Stimulated activated CD8-positive, alpha-beta memory T cell treated with anti-CD3 and anti-CD28 coated beads, Interleukin-7, amount 100 ng/mL, for 4 hours (primary cell): ENCODE data around the gene SOX5.

Experiments used
- DNase-seq, 2 donors: peaks; one replicate each; pipeline ENCODE4 v3.0.0-alpha.2; 2020; ENCODE audit warnings: low read depth in 2 of 2

SOX5 gene

DNA sequence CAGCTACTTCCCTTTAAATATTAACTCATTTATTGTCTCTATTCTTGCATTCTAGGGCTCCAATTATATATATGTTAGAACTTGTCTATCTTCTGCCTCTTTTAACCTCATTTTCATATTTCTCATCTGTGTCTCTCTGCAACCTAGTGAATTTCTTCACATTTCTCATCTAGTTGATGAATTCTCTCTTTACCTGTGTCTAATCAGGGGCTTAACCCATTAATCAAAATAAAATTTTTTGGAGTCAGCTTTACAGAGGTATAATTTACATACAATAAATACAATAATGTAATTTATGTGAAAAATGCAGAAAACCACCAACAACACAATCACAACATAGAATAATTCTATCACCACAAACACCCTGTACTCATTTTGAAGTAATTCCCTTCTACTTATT lies 255.2 kb downstream of the SOX5 start:
- no peak for DNase-seq

DNA sequence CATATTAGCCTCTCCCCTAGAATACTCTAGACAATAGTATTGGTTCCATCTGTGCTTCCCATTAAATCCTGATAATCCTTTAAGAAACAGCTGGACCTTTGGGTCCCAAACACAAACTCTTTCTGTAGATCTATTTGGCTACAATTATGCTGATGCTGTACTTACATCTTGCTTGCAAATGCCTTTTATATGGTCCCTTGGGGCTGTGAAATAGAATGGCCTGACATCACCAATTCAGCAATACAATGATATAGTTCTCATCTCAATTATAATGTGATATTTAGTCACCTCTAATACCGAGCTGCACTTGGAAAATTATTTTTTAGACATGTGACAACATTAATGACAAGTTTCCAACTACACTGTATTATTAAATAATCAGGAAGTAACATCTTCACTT lies 261.5 kb downstream of the SOX5 start:
- no peak for DNase-seq

DNA sequence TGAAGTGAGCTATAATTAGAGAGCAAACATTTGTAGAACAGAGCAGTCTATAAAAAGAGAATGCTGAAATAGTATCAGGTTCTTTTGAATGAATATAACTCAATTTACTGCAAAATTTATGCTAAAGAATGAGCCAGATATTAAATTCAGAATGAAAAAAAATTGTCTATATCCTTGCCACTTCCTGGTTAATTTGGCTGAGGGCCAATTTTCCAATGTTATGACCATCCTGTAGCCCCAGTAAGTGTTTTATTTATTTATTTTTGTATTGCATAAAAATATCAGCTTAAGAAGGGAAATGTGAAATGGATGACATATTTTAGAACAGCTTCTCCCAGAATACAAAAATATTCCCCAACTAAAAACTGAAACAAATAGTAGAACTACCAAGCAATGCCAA lies 263.4 kb downstream of the SOX5 start:
- DNase-seq: no peak

DNA sequence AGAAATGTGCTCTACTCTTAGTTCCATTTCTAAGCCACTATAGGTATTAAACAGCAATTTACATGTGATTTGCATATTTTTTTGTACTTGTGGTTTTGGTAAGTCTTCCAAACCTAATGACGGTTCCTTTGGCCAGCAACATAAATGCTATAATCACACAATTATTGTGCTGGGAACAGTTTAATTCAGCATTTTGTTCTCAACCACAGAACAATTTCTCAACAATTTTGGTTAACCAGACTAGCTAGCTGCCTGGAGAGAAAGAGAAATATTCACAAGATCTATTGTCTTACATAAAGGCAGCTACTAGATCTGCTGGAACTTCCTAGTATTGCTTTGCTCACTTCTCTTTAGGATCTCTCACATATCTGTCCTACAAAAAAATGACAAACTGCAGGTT lies 265.3 kb downstream of the SOX5 start:
- no peak for DNase-seq

DNA sequence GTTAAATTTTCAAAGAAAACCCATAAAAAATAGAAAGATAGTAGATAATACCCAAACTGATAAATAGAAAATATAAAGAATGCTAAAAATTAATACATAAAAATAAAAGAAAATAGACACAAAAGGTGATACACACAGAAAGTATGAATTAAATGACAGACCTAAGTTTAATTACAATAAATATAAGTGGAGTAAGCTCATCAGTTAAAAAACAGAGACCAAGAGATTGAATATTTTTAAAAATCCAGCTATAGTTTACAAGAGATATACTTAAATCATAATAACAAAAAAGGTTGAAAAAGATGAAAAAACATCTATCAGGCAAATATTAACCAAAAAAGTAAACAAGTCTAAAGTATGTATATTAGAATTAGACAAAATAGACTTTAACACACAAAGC lies 268.2 kb downstream of the SOX5 start:
- no peak for DNase-seq

DNA sequence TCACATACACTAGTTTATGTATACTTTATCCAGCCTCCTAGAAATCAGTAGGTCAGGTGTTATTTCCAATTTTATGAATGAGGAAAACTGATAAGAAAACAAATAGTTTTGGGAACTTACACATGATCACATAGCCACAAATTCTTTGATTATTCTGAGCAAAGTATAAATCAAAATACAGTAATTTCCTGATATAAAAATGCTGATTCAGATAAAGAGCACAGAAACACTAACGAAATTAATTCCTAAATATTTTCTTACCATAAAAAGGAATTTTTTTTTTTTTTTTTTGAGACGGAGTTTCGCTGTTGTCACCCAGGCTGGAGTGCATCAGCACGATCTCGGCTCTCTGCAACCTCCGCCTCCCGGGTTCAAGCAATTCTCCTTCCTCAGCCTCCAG lies 275.4 kb downstream of the SOX5 start:
- no peak for DNase-seq

DNA sequence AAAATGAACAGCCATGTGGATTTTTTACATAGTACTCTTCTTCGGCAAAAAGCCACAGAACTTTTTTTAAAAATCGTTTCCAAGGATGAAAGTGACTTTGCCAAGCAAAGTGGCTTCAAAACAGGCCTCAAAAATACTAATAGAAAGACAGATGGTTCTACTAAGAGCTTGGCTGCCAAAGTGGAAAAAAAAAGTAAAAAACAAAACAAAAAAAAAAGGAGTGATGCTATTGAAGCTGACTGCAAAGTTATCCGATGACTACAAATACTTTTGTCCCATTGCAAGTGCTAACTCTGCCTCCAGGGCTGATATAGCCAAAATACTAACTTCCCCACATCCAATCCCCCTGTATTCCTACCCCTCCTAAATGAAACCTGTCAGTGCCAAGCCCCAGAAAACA lies 277.6 kb downstream of the SOX5 start:
- DNase-seq: no peak

DNA sequence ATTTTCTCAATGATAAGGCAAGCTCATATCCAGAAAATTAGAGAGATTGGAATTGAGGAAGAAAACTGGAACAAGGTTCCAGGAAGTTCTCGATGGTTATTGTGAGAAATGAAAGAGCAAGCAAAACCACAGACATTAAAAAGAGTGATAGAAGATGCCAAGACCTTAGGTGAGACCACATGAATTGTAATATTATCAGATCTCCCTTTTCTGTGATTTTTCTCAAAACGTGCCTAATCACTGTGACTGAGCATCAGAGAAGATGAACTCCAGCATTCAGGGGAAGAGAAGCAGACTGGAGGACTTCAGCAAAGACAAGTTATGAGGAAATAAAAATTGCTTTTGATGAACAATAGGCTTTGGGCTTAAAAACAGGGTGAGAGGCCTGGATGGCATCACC lies 278.8 kb downstream of the SOX5 start:
- no peak for DNase-seq

DNA sequence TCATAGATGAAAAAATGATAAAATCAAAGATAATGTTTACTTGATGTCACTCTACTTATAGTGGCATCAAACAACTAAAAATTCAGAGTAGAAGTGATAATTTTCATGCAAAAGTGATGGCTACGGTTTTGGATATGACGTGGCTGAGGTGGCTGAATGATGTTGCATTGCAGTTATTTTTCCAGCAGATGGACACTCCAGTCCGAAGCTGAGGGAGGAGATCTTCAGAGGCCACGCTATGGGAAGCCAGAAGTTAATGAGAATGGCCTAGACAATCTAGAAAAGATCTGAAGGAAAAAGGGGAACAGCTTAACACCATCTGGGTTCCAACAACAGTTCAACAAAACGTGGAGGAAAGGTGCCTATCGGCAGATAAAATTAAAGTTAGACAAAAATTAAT lies 279.8 kb downstream of the SOX5 start:
- no peak for DNase-seq

DNA sequence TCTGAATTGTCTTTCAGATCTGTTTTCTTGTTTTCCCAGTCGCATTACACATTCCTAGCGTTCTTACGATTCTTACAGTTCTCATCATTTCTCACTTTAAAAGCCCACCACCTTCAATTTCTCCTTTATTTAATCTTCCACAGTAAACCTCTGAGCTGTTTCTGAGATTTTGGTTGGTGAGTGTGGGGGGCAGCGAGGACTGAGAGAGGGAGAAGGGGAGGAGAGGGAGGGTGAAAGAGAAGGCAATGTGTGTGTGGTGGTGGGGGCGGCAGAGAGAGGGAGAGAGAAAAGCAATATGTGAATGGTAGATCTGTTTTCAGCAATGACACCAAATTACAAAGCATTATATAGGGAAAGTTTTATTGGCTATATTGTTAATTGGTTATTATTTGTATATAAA lies 282.6 kb downstream of the SOX5 start:
- DNase-seq: no peak

DNA sequence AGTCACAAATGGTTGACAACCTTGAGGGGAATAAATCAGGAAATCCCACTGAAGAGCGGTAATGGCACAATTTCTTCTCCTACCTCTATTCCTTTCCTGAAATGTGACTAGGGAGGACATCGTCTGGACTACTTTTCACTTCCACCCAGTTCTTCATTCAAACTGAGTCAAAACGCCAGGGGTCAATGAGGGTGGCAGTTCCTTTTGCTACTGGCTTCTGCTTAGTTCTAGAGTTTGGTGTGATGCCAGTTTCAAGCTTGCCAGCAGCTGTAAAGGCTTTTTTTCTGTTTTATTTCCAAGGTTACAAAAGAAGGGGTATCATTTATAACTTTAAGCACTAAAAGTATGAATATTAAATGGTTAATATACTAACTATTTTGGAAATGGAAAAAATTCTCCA lies 286.5 kb downstream of the SOX5 start:
- no peak for DNase-seq

DNA sequence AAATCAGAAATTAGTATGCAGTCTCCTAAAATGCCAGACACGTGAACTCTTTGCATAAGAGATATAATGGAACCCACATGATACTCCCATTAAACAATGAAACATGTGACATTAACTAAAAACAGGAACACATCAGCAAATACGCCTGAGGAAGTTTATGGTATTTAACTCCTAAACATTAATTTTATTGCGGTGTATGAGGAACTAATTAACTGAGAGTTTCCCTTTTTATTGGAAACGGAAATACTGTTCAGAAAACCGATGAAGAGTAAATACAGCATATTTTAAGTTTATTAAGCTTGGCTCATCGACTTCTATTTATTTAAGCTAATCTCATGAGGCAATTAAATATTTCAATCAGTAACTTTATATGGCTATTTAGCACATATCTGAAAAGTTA lies 290.3 kb downstream of the SOX5 start:
- DNase-seq: no peak

DNA sequence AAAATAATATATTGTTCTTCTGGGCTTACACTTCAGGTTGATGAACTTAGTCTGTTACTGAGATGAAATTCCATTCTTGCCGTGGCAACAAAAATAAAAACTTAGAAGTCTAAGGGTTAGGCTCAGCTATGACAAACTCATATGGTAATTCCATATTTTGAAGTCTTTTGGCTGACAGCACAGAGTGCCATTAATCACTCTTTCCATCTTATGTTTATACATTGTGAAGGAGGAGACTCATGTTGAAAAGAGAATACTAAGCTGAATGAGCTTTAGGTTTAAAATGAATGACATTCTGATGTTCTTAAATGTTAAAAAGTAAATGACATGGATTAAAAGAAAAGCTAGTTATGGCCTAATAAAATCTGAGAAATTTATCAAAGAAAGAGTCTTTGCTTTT lies 291.9 kb downstream of the SOX5 start:
- no peak for DNase-seq

DNA sequence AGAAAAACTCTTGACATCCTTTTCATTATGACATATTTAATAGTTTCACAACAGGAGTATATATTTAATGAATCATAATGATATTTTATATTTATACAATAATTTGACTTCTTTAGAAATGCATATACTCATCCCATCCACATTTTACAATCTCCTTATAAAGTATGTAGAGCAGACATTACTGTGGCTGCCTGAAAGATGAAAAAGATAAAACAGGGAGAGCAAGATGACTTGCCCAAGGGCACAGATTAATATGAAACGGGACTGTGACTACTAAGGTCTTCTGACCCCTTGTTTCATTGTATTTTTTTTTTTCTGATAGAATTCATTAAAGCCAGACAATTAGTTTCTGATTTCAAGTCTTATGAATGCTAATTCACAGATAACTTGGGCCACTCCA lies 293.6 kb downstream of the SOX5 start:
- no peak for DNase-seq

DNA sequence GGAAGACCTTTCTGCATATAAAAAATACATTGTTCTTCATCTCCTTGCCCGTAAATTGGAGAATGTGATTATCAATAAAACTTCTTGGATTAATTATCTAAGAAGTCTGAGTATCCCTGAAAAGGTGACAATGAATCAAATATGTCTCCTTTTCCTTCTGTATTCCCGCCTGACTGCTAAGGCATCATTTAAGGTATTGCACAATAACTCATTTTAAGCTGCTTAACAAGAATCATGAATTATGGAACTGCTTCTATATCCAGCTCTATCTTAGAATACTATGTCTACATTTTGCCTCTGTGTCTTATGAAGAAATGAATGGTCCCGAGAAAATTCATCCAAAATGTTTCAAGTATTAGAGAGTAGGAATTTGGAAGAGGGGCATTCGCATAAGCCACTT lies 294.4 kb downstream of the SOX5 start:
- no peak for DNase-seq

DNA sequence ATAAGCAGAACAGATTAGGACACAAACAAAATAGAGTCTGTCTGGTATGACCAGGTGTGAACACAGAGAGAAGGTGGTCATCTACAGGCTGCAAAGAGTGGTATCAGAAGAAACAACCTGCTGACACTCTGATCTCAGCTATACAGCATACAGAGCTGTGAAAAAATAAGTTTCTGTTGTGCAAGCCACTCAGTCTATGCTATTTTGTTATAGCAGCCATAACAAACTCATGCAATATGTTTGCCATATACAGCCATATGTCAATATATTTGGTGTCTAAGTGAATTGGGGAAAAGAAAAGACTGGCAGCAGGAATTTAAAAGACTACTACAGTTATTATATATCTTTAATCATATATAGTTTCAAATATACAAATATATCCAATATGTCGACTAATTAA lies 300.9 kb downstream of the SOX5 start:
- DNase-seq: no peak

DNA sequence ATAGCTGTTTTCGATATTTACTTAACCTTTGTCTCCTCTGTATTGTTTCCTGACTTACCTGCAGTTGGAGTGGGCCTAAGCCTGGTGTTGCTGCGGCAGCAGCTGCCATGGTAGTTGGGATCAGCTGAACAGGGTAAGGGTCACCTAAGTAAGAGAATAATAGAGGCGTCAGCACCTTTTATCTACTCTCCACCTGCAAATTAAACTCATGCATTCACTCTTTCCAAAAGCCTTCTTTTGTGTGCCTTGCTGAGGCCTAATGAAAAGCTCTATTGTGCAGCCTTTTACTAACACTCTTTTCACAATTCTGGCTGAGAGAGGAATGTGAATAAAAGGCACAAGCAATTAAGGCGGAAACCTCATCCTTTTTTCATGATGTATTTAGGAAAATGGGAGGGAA lies 308.7 kb downstream of the SOX5 start:
- no peak for DNase-seq

DNA sequence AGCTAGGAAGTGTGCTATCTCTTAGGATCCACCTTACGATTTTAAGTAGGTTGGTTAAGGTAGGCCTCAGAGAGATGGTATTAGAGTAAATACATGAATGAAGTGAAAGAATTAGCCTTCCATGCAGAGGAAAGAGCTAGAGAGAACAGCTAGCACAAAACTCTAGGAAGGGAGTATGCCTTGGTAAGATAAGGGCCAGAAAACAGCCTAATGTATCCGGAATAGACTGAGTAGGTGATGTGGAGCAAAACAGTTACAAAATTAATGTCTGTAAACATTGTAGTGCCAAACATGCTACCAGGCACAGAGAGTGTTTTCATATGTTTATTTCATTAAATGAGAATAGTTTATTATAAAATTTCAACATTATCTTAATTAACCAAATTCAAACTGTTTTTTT lies 315.1 kb downstream of the SOX5 start:
- no peak for DNase-seq

DNA sequence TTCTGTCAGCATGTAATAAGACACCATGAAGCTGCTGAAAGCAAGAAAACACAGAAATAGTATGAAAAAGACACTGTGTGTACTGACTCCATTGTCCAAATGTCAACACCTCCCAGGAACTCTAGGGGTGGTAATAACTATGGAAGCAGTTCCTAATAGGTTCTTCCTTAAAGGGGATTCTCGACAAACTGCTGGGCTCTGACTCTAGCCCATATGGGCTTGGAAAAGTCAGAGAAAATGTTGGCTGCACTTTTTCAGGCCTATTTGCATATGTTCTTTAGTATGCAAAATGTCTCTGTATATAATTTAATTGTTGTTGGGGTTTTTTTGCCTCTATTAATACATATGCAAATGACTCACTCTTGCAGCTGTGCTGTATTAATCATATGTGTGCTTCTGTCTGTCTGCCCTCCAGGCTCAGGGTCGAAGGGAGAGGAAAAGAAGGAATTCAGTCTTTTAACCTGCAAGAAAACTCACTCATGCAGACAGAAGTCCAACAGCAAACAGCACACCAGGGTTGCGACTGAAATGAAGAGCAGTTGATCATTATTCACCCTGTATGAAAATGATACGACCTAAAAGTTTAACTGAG lies 317.6 kb downstream of the SOX5 start:
- DNase-seq: no peak

DNA sequence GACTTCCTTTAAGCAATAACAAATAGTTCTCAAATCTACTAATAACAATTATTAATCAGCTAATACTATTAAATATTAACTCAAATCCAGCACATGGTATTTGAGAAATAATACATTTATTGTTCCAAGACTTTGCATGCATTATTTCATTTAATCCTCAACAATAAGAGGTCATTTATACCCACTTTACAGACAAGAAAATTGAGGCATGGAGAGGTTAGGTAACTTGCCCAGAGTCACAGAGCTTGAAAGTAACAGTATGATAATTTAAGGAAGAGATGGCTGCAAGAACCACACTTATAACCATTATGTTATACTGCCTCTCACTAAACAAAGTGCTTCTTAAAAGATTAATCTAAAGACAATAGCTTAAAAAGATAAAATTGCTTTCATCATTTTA lies 318.9 kb downstream of the SOX5 start:
- DNase-seq: no peak

DNA sequence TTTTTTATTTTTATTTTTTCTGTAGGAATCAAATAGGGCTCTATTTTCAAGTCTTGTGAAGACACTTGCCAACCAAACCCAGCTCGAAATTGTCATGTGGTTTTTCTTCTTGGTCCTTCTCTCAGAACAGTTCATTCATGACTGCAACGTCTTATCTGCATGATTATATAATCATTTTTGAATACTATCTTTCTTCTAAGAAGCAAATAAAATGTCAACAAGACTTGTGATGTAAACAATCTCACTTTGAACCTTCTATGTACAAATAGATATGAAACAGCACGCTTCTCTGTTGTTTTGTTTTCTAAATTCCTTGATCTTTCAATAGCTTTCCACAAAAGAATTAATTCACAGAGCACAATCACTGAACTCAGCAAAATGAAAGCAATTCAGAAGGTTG lies 320.7 kb downstream of the SOX5 start:
- DNase-seq: no peak

DNA sequence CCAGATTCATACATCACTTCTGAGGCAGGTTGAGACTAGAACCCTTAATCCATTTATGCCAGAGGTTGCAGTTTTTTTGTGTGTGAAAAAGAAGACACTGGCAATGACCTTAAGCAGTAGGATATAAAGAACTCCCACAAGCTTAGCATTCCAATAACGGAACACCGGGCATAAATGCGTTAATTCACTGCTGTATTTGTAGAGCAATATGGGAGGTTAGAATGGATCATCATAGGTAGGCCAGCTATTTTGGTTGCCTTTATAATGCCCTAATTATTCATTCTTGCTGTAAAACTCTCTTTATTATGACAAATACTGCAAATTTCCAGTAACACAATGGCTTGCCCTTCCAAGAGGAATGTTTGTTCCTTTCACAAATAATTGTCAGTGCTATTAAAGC lies 322.7 kb downstream of the SOX5 start:
- DNase-seq: no peak

DNA sequence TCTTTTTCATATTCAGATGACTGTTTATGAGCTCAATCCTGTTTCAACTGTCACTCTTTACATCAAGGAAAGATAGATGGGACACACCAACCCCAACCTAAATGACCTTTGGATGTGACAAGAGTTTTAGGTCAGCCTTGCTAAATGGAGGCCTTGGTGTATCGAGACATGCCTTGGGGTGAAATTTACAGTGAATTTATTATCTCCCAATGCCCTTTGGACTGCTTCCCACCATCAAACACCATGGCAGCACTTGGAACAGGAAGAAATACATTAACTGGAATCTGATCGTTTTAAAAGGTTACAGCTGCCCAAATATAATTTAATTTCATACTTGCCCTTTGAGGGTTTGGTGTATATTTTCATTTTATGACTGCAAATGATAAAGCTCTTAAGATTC lies 327.6 kb downstream of the SOX5 start:
- no peak for DNase-seq

DNA sequence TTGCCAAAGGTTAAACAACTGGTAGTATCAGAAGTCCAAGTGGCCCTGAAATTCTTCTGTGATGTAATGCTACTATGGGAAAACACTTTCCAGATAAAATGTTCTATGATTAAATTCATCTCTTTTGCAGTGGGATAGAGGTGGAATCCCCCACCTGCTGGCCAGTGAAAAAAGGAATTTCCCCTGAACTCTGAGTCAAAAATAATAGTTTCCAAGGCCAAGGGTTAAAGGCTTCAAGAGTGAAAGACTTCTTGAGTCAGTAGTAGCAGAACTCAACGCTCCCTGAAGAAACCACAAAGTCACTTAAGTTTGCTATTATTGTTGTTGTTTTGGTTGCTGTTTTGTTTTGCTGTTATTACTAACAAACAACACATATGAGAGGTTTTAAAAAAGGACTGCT lies 330.8 kb downstream of the SOX5 start:
- DNase-seq: no peak

DNA sequence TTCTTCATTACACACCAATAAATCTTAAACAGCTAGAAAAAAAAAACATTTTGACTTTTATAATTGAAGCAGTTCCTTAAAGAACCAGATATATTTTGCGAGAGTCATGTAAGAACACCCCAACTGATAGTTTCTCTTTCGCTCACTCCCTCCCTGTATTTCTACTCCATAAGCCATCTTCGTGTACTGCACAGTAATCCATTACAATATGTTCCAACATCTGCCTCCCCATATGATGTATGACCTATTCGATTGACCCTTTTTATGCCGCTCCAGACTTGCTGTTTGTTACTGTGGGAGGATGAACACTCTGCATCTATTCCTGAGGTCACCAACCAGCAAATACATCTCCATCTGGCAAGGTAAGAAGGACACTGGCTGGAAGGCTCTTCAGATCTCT lies 331.7 kb downstream of the SOX5 start:
- DNase-seq: no peak
